WTC11 (cell line): ENCODE data around the gene FGD5.

Experiments used
- AFF4 ChIP-seq: sonication (generic); formaldehyde crosslinking; IDR thresholded peaks from 2 replicates; pipeline ENCODE4 v1.8.1; 2023; ENCODE audit warnings: mild to moderate bottlenecking, missing genetic modification reagents, borderline replicate concordance
- ATF3 ChIP-seq: sonication (generic); formaldehyde crosslinking; conservative IDR thresholded peaks from 2 replicates; pipeline ENCODE4 v1.8.1; 2022; ENCODE audit warnings: mild to moderate bottlenecking, missing genetic modification reagents
- CBFB ChIP-seq: sonication (generic); formaldehyde crosslinking; IDR thresholded peaks from 2 replicates; pipeline ENCODE4 v1.8.1; 2022; ENCODE audit warnings: mild to moderate bottlenecking, low read depth, missing genetic modification reagents
- CREB1 ChIP-seq: sonication (generic); formaldehyde crosslinking; IDR thresholded peaks from 2 replicates; pipeline ENCODE4 v1.8.0; 2023; ENCODE audit warnings: mild to moderate bottlenecking, missing genetic modification reagents
- CTCF ChIP-seq: fragments of 200-600 bp; IDR thresholded peaks from 2 replicates; pipeline ENCODE4 v1.8.0; 2022; ENCODE audit warnings: antibody characterized with exemption
- ETV6 ChIP-seq: sonication (generic); formaldehyde crosslinking; IDR thresholded peaks from 2 replicates; pipeline ENCODE4 v1.8.1; 2022; ENCODE audit warnings: mild to moderate bottlenecking, missing genetic modification reagents
- NFYB ChIP-seq: sonication (generic); formaldehyde crosslinking; conservative IDR thresholded peaks from 2 replicates; pipeline ENCODE4 v1.8.0; 2022; ENCODE audit warnings: low read depth, missing genetic modification reagents
- TP53 ChIP-seq: sonication (generic); formaldehyde crosslinking; IDR thresholded peaks from 2 replicates; pipeline ENCODE4 v1.8.1; 2023; ENCODE audit warnings: mild to moderate bottlenecking, missing genetic modification reagents
- ZNF121 ChIP-seq: sonication (generic); formaldehyde crosslinking; IDR thresholded peaks from 2 replicates; pipeline ENCODE4 v1.8.0; 2023; ENCODE audit warnings: missing genetic modification reagents
- ZNF263 ChIP-seq: sonication (generic); formaldehyde crosslinking; IDR thresholded peaks from 2 replicates; pipeline ENCODE4 v1.8.1; 2022; ENCODE audit warnings: low read depth, mild to moderate bottlenecking, moderate library complexity, missing genetic modification reagents
- TF ChIP-seq, protein P1 (sequence below): sonication (generic); formaldehyde crosslinking; IDR thresholded peaks from 2 replicates; pipeline ENCODE4 v1.8.1; 2022; ENCODE audit warnings: mild to moderate bottlenecking, missing genetic modification reagents, moderate library complexity, borderline replicate concordance
- TF ChIP-seq, protein P2 (sequence below): sonication (generic); formaldehyde crosslinking; IDR thresholded peaks from 2 replicates; pipeline ENCODE4 v1.8.0; 2022; ENCODE audit warnings: mild to moderate bottlenecking, missing genetic modification reagents
- TF ChIP-seq, protein P3 (sequence below): sonication (generic); formaldehyde crosslinking; IDR thresholded peaks from 2 replicates; pipeline ENCODE4 v1.8.1; 2022; ENCODE audit warnings: missing genetic modification reagents, borderline replicate concordance

GRCh38 chr3:14861446-14862302 lies 42.9 kb downstream of the FGD5 start:
- TF ChIP-seq CTCF (no peak), ZNF263 (CRISPR knock-in tag) (no peak), TP53 (CRISPR knock-in tag) (no peak), ZNF121 (no peak), CBFB (no peak), ATF3 (CRISPR knock-in tag) (no peak), NFYB (CRISPR knock-in tag) (no peak), AFF4 (CRISPR knock-in tag) (no peak), ETV6 (CRISPR knock-in tag) (no peak), CREB1 (CRISPR knock-in tag) (no peak)
- TF ChIP-seq, protein P1, sequence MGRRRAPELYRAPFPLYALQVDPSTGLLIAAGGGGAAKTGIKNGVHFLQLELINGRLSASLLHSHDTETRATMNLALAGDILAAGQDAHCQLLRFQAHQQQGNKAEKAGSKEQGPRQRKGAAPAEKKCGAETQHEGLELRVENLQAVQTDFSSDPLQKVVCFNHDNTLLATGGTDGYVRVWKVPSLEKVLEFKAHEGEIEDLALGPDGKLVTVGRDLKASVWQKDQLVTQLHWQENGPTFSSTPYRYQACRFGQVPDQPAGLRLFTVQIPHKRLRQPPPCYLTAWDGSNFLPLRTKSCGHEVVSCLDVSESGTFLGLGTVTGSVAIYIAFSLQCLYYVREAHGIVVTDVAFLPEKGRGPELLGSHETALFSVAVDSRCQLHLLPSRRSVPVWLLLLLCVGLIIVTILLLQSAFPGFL (CRISPR knock-in tag) = no peak
- TF ChIP-seq, protein P2, sequence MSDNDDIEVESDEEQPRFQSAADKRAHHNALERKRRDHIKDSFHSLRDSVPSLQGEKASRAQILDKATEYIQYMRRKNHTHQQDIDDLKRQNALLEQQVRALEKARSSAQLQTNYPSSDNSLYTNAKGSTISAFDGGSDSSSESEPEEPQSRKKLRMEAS (CRISPR knock-in tag) = no peak
- TF ChIP-seq, protein P3, sequence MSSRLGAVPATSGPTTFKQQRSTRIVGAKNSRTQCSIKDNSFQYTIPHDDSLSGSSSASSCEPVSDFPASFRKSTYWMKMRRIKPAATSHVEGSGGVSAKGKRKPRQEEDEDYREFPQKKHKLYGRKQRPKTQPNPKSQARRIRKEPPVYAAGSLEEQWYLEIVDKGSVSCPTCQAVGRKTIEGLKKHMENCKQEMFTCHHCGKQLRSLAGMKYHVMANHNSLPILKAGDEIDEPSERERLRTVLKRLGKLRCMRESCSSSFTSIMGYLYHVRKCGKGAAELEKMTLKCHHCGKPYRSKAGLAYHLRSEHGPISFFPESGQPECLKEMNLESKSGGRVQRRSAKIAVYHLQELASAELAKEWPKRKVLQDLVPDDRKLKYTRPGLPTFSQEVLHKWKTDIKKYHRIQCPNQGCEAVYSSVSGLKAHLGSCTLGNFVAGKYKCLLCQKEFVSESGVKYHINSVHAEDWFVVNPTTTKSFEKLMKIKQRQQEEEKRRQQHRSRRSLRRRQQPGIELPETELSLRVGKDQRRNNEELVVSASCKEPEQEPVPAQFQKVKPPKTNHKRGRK (CRISPR knock-in tag) = no peak
